Stimulated activated CD4-positive, alpha-beta T cell treated with anti-CD3 and anti-CD28 coated beads, Interleukin-1b, Interleukin-23, amount 100 ng/mL, for 24 hours (primary cell): ENCODE results near the gene RHOU.
"Not testable (repeated sequence)": the region's sequence is repeated elsewhere in the genome, so short reads cannot be mapped to it uniquely, and the experiment has no call there.

Source experiments
- DNase-seq, 4 experiments: peaks; one replicate each; pipeline ENCODE4 v3.0.0-alpha.2; 2020; ENCODE audit warnings: low read depth in 4 of 4, low spot score in 1 of 4

Gene RHOU

GRCh38 chr1:228734881-228735801 lies at the start of gene RHOU:
Gene RHOU (plus strand): TSS chr1:228735479. CDS start chr1:228735743, 264 bp downstream.
- peak; percentile 26 to 54 (median 44) for DNase-seq

- DNase-seq: no peak
Observed at GRCh38 chr1:228687587-228687986, 47.7 kb upstream of the RHOU start.

GRCh38 chr1:228689255-228689654 lies 46.0 kb upstream of the RHOU start:
- DNase-seq: no peak

- DNase-seq: no peak
Observed at GRCh38 chr1:228691211-228691610, 44.1 kb upstream of the RHOU start.

GRCh38 chr1:228691926-228692325 lies 43.4 kb upstream of the RHOU start:
- DNase-seq: peak in 1 of 4 experiments; percentile 6

GRCh38 chr1:228694447-228694846 lies 40.8 kb upstream of the RHOU start:
- DNase-seq: not testable (repeated sequence)

- no peak for DNase-seq
Observed at GRCh38 chr1:228695015-228695955, 40.0 kb upstream of the RHOU start.

- no peak for DNase-seq
Observed at GRCh38 chr1:228697207-228698016, 37.9 kb upstream of the RHOU start.

GRCh38 chr1:228698017-228698329 lies 37.3 kb upstream of the RHOU start:
- DNase-seq: no peak

GRCh38 chr1:228702433-228702832 lies 32.8 kb upstream of the RHOU start:
- DNase-seq: no peak

- DNase-seq: no peak
Observed at GRCh38 chr1:228706305-228706704, 29.0 kb upstream of the RHOU start.

GRCh38 chr1:228717081-228717480 lies 18.2 kb upstream of the RHOU start:
- no peak for DNase-seq

- DNase-seq: no peak
Observed at GRCh38 chr1:228721407-228721806, 13.9 kb upstream of the RHOU start.

- DNase-seq: no peak
Observed at GRCh38 chr1:228723287-228723686, 12.0 kb upstream of the RHOU start.

- DNase-seq: no peak
Observed at GRCh38 chr1:228723921-228724320, 11.4 kb upstream of the RHOU start.

- no peak for DNase-seq
Observed at GRCh38 chr1:228725178-228725577, 10.1 kb upstream of the RHOU start.

- no peak for DNase-seq
Observed at GRCh38 chr1:228727681-228728171, 7.6 kb upstream of the RHOU start.

GRCh38 chr1:228732426-228732825 lies 2.9 kb upstream of the RHOU start:
- no peak for DNase-seq

- no peak for DNase-seq
Observed at GRCh38 chr1:228733576-228733975, 1.7 kb upstream of the RHOU start.

GRCh38 chr1:228735871-228736586 lies 750 bp downstream of the RHOU start:
- no peak for DNase-seq
